Sigmoid colon (tissue), 7 donors: ENCODE results near the gene CDK19. TPM values are rescaled to one million over a fixed set of nuclear protein-coding genes. Genes with fewer than 3 reads are reported as not detected.

Experiments
- DNase-seq: peaks from one replicate; pipeline ENCODE4 v3.0.0-alpha.2; 2019
- H3K27ac ChIP-seq, 4 donors: fragments of 200-600 bp; sonication (generic); one replicate each; pipeline ENCODE4 v1.5.1; 2016 to 2019; ENCODE audit warnings: mild to moderate bottlenecking in 1 of 4
- H3K27me3 ChIP-seq, 3 donors: fragments of 200-600 bp; sonication (generic); one replicate each; pipeline ENCODE4 v1.5.1; 2019; ENCODE audit warnings: mild to moderate bottlenecking in 1 of 3
- H3K36me3 ChIP-seq, 4 donors: fragments of 200-600 bp; sonication (generic); one replicate each; pipeline ENCODE4 v1.5.1; 2016 to 2019
- H3K4me1 ChIP-seq, 4 donors: fragments of 200-600 bp; sonication (generic); one replicate each; pipeline ENCODE4 v1.5.1; 2017 to 2019
- H3K4me3 ChIP-seq, 4 donors: fragments of 200-600 bp; sonication (generic); one replicate each; pipeline ENCODE4 v1.5.1; 2017 to 2019; ENCODE audit warnings: mild to moderate bottlenecking in 2 of 4, moderate library complexity in 1 of 4
- H3K9me3 ChIP-seq, 4 donors: fragments of 200-600 bp in 3 of 4; sonication (generic) in 3 of 4; one replicate each; pipeline versions ENCODE4 v1.5.1 to v1.6.1; 2013 to 2019
- EP300 ChIP-seq, 4 donors: sonication (generic); formaldehyde crosslinking; IDR thresholded peaks; one replicate each; pipeline ENCODE4 v1.6.1; 2017; ENCODE audit warnings: antibody characterized with exemption in 4 of 4
- POLR2A ChIP-seq, 2 donors: fragments of 450-650 bp; IDR thresholded peaks; one replicate each; pipeline ENCODE4 v1.6.1; 2016; ENCODE audit warnings: antibody characterized with exemption in 2 of 2, mild to moderate bottlenecking in 2 of 2, moderate library complexity in 2 of 2
- POLR2AphosphoS5 ChIP-seq, 4 donors: sonication (generic); formaldehyde crosslinking; IDR thresholded peaks; one replicate each; pipeline ENCODE4 v1.6.1; 2017; ENCODE audit warnings: antibody characterized with exemption in 4 of 4
- WGBS, 2 donors: extraction: QIAGEN DNeasy Blood & Tissue Kit; methylation state at CpG; one replicate each; pipeline ENCODE4 v1.1.7; 2013; 5-methylcytosine and 5-hydroxymethylcytosine counted together
- intact Hi-C: fragments of 100-400 bp; cut with DNase I; formaldehyde crosslinking; loops from one replicate; pipeline ENCODE4 v1.15.1; 2023
- polyA plus RNA-seq, 3 donors: library from polyadenylated mRNA; stranded (reverse); fragments of 200-250 nt; gene quantifications; one replicate each; pipeline ENCODE4 v1.2.3, GENCODE V29; 2013
- total RNA-seq, 4 donors: library from RNA; depleted of rRNA; stranded (reverse); fragments of >200 nt; gene quantifications; one replicate each; pipeline ENCODE4 v1.1.0, GENCODE V29; 2016
- TF ChIP-seq, protein P1 (sequence below), 4 experiments: fragments of 450-650 bp in 3 of 4; fragments of 200-600 bp in 1 of 4; IDR thresholded peaks; one replicate each; pipeline ENCODE4 v1.5.1; 2016 to 2019; ENCODE audit warnings: antibody characterized with exemption in 4 of 4, mild to moderate bottlenecking in 3 of 4, moderate library complexity in 2 of 4
- donor health status: healthy with polysubstance abuse.
- donor health status: Bipolar disorder and iron deficiency.
- donor health status: healthy.

The CDK19 gene
- total and polyA plus RNA-seq, 7 donors = 6.7 to 17.8 (median 12.1) TPM

DNA sequence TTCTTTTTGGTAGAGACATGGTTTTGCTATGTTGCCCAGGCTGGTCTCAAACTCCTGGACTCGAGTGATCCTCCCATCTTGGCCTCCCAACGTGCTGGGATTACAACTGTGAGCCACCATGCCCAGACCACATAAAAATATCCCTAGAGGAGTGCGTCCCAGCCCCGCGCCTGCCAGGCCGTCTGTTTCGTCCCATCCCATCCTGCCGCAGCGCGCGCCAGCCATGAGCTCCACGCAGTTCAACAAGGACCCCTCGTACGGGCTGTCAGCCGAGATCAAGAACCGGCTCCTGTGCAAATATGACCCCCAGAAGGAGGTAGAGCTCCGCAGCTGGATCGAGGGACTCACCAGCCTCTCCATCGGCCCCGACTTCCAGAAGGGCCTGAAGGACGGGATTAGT lies 42.7 kb upstream of the CDK19 start:
- no peak overlapping the region for H3K27ac ChIP-seq
- intact Hi-C loops = no loop called here
- DNase-seq = no peak
- TF ChIP-seq EP300 (IDR thresholded peaks at IDR 0.05) (no peak), POLR2AphosphoS5 (IDR thresholded peaks at IDR 0.05) (no peak)
- TF ChIP-seq, protein P1, sequence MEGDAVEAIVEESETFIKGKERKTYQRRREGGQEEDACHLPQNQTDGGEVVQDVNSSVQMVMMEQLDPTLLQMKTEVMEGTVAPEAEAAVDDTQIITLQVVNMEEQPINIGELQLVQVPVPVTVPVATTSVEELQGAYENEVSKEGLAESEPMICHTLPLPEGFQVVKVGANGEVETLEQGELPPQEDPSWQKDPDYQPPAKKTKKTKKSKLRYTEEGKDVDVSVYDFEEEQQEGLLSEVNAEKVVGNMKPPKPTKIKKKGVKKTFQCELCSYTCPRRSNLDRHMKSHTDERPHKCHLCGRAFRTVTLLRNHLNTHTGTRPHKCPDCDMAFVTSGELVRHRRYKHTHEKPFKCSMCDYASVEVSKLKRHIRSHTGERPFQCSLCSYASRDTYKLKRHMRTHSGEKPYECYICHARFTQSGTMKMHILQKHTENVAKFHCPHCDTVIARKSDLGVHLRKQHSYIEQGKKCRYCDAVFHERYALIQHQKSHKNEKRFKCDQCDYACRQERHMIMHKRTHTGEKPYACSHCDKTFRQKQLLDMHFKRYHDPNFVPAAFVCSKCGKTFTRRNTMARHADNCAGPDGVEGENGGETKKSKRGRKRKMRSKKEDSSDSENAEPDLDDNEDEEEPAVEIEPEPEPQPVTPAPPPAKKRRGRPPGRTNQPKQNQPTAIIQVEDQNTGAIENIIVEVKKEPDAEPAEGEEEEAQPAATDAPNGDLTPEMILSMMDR (IDR thresholded peaks at IDR 0.05) = no peak
- H3K27me3 ChIP-seq = no peaks in the 10 kb centered on the region
- no peak overlapping the region for H3K4me3 ChIP-seq
- H3K36me3 ChIP-seq = no peaks in the 10 kb centered on the region
- H3K4me1 ChIP-seq = no peaks in the 10 kb centered on the region
- no peaks in the 10 kb centered on the region for H3K9me3 ChIP-seq
- 97% methylated on average over 21 of the region's 21 CpGs for WGBS, 2 donors

DNA sequence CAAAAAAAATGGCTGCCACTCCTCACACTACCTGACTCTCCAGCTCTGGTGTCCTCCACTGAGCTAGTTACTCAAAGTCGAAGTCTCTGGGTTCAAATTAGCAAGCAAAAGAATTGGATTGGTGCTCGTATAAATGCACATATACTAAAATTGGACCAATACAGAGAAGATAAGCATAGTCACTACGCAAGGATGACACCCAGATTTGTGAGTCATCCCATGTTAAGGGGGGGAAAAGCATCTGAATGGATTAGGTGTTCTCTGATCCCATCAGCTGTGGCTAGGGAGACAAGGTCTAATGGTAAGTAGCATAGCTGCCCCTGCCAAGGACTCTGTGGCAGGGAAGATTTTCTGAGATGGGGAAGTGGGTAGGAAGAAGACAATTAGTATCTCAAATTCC lies 41.0 kb upstream of the CDK19 start:
- intact Hi-C loops = no loop called here
- H3K4me1 ChIP-seq = no peaks in the 10 kb centered on the region
- no peaks in the 10 kb centered on the region for H3K27me3 ChIP-seq
- 95% methylated on average over 3 of the region's 3 CpGs for WGBS, 2 donors
- no peaks in the 10 kb centered on the region for H3K9me3 ChIP-seq
- H3K27ac ChIP-seq = no peak overlapping the region
- no peak overlapping the region for H3K4me3 ChIP-seq
- TF ChIP-seq, protein P1 (IDR thresholded peaks at IDR 0.05) = no peak
- TF ChIP-seq POLR2A (IDR thresholded peaks at IDR 0.05) = no peak
- no peak for TF ChIP-seq EP300 (IDR thresholded peaks at IDR 0.05)
- no peak for TF ChIP-seq POLR2AphosphoS5 (IDR thresholded peaks at IDR 0.05)
- DNase-seq = no peak
- no peaks in the 10 kb centered on the region for H3K36me3 ChIP-seq

DNA sequence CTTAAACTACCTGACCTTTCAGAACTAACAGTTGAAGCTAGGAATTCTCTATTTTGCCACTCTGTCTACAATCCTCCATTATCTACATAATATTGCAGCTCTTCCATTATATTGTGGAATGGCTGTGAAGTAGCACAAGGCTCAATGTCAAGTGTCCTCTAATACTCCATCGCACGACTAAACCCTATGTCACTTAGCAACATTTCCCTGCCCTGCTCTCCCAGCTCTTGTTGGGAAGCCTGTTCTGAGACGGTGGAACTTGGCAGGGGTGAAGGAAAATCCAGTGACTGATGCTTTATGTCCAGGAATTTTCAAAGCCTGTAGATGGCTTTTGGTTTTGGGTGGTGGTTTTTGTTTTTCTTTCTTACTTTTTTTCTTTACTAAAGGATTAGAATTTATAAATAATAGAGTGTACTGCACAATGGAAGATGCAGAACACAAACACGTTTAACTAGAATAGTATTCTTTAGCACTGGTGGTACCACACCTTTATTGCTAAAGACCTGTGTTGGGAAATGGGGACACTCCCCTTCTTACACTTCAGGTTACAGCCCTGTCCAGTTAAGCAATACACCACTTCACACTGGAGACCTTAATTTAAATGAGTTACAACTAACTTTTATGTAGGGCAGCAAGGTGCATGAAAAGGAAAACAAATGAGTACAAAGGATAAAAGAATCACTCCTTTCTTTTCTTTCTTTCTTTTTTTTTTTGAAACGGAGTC lies 38.6 kb upstream of the CDK19 start:
- no peaks in the 10 kb centered on the region for H3K4me1 ChIP-seq
- no peaks in the 10 kb centered on the region for H3K36me3 ChIP-seq
- no peaks in the 10 kb centered on the region for H3K27me3 ChIP-seq
- no peaks in the 10 kb centered on the region for H3K9me3 ChIP-seq
- intact Hi-C loops = no loop called here
- DNase-seq = no peak
- no peak overlapping the region for H3K27ac ChIP-seq
- H3K4me3 ChIP-seq = no peak overlapping the region
- WGBS, 2 donors = 80 to 83% methylated on average over 5 of the region's 5 CpGs
- no peak for TF ChIP-seq EP300 (IDR thresholded peaks at IDR 0.05)
- TF ChIP-seq, protein P1 (IDR thresholded peaks at IDR 0.05) = no peak
- TF ChIP-seq POLR2A (IDR thresholded peaks at IDR 0.05) = no peak

DNA sequence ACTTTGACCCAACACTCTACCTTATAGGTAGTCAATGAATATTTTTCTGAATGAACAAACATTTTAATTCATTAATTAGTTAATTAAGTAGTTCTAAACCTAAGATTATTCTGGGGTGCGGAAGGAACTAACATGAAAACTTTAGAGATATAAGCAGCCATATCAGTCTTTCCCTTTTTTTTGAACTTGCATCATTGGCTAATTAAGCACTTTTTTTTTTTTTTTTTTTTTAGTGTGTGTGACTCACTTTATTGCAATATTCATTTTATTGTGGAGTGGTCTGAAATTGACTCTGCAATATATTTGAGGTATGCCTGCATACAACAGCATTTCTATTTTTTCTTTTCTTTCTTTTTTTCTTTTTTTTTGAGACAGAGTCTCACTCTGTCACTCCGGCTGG lies 37.5 kb upstream of the CDK19 start:
- no peaks in the 10 kb centered on the region for H3K4me1 ChIP-seq
- H3K9me3 ChIP-seq = no peaks in the 10 kb centered on the region
- TF ChIP-seq EP300 (IDR thresholded peaks at IDR 0.05) = no peak
- TF ChIP-seq, protein P1 (IDR thresholded peaks at IDR 0.05) = no peak
- TF ChIP-seq POLR2AphosphoS5 (IDR thresholded peaks at IDR 0.05) = no peak
- TF ChIP-seq POLR2A (IDR thresholded peaks at IDR 0.05) = no peak
- no peak for DNase-seq
- no peak overlapping the region for H3K4me3 ChIP-seq
- no peaks in the 10 kb centered on the region for H3K27me3 ChIP-seq
- H3K27ac ChIP-seq = no peak overlapping the region
- no peaks in the 10 kb centered on the region for H3K36me3 ChIP-seq
- WGBS, 2 donors = 93 to 94% methylated on average over 2 of the region's 2 CpGs
- intact Hi-C loops = no loop called here

DNA sequence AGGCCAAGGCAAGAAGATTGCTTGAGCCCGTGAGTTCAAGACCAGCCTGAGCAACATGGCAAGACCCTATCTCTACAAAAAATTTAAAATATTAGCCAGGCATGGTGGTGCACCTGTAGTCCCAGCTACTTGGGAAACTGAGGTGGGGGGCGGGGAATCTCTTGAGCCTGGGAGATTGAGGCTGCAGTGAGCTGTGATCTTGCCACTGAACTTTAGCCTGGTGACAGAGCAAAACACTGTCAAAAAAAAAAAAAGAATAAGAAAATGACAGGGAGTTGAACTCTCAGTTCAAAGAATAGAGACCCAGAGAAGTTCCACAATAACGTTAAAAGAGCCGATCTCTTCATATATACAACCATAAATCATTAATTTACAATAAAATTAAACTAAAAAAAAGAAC lies 34.5 kb upstream of the CDK19 start:
- Histone ChIP-seq H3K9me3 (no peaks in the 10 kb centered on the region), H3K4me3 (no peak overlapping the region), H3K27ac (no peak overlapping the region), H3K4me1 (no peaks in the 10 kb centered on the region), H3K27me3 (no peaks in the 10 kb centered on the region), H3K36me3 (no peaks in the 10 kb centered on the region)
- 82 to 85% methylated on average over 4 of the region's 4 CpGs for WGBS, 2 donors
- TF ChIP-seq, protein P1 (IDR thresholded peaks at IDR 0.05) = no peak
- TF ChIP-seq POLR2AphosphoS5 (IDR thresholded peaks at IDR 0.05) = no peak
- no peak for TF ChIP-seq EP300 (IDR thresholded peaks at IDR 0.05)
- no peak for TF ChIP-seq POLR2A (IDR thresholded peaks at IDR 0.05)
- no peak for DNase-seq
- intact Hi-C loops = no loop called here
